NCI-H2227 (cell line): ENCODE results near the gene ZNF12.

Experiments used
- DNase-seq: peaks from one replicate; lab custom pipeline; 2025; ENCODE audit not compliant: unreplicated experiment; lab: John Stamatoyannopoulos, UW

The ZNF12 gene

DNA sequence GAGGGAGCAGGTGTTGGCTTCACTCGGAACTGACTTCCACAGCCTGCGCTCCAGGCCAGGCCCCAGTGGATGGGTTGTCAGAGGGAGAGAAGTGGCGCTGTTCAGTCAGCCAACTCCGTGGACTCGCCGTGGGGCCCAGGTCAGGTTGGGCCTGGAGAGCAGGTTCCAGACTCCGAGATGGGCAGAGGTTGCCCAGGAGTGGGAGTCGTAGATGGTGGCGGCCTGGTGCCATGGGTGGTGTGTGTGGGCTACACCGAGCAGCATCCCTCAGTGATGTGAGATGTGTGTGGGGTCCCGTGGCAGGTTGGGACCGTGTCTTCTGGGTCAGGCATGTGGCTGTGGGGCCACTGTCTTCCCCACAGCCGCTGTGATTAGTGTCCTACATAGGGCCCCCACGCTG, 59.2 kb downstream of the ZNF12 start:
- no peak for DNase-seq

DNA sequence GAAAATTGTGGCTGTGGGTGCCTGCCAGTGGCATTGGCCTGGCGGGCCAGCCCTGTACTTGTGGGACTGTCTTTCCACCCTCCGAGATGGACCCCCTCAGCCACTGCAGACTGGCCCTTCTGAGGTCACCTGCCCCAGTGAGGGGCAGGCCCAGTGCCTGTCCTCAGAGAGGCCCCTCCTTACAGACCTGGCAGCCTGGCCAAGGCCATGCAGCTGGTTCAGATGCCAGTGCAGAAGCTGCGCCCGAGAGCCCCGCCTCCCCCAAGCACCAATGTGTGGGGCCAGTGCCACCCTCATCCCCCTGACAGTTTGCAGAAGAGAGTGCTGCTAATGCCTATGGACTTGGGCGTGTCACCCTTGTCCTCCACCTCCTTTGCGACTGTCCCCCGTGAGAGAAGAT, 59.7 kb downstream of the ZNF12 start:
- DNase-seq: no peak

DNA sequence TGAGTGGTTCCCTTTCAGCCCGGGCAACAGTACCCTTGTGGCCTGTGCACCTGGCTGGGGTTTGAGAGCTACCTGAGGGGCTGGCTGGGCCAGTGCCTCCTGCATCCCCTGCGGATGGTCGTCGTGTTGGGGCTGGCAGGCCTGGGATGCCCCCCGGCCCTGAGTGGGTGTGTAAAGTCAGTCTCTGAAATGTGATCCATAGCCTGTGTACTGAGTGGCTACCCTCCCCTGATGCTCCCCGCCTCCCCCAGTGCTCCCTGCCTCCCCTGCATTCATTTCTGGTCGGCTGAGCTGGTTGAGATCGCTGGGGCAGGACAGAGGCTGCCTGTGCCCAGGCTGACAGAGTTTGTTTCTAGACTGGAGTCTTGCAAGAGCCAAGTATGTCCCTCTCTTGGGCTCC, 60.3 kb downstream of the ZNF12 start:
- no peak for DNase-seq

DNA sequence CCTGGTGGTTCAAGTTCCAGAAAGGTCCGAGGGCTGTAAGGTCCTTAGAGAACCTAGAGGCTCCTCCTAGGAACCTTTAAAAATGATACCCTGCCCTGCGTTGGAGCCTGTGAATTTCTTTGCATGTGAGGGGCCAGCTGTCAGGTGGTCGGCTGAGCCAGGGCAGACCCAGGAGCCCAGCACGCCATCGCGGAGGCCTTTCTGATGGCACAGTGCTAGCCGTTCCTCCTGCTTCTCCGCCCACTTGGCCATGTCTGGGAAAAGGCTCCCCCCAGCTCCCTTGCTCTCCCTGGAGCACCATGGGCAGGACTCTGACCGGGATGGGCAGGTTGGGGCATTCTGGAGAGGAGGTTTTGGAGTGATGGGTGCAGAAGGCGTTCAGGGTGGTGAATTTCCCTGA, 62.0 kb downstream of the ZNF12 start:
- DNase-seq: no peak

DNA sequence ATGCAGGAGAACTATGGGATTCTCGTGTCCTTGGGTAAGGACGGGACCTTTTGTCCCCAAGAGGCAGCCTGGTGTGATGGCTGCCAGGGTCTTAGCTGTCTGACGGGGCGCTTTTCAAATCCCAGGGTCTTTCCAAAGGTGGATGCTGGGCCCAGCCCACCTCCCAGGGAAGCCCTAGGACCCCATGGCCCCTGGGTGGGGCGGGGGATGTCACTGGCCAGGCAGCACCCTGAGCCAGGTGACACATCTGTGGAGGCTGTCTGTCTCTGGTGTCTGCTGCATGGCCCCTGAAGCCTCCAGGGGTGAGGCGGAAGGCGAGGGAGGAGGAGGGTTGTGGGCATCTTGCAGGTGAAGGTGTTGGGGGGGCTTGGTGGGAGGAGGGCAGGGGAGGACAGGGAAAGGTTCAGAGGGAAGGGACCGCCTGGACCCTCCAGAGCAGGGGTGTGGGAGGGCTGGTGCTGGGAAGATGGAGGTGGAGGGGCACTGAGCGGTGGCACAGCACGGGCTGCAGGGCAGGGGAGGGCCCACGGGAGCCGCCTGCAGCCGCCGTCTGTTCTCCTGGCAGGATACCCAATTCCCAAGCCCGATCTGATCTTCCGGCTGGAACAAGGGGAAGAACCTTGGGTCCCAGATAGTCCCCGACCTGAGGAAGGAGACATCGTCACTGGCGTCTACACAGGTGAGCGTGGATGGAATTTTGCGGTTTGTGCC, 62.7 kb downstream of the ZNF12 start:
- no peak for DNase-seq

DNA sequence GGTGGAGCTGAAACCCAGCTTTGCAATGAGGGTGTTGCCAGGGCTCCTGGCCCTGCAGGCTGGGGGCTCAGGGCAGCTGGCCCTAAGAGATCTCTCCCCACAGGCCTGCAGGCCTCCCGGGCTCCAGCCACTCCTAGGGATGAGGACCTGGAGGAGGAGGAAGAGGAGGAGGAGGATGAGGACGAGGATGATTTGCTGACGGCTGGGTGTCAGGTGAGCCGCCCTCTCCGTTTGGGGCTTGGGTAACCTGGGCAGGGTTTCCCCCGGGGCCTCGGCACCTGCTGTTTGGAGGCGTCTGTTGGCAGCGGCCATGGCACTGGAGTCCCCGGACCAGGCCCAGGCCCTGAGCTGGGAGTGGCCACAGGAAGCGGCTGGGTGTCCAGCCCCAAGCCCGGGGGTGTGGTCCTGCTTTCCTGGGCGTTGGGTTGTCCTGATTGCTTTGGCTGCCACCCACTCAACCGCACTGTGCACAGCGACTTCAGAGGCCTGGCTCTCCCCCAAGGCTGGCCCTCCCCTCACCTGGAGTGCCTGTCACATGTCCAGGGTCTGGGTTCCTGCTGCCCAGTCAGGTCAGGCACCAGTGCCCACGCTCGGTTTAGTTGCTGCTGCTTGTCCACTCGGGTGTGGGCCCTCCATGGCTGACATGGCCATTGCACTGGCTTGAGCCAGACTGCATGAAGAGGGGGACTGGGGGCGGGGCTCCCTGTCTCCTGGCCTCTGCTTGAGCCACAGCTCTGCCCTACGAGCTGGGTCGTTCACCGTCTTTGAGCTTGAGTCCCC, 63.7 kb downstream of the ZNF12 start:
- no peak for DNase-seq

DNA sequence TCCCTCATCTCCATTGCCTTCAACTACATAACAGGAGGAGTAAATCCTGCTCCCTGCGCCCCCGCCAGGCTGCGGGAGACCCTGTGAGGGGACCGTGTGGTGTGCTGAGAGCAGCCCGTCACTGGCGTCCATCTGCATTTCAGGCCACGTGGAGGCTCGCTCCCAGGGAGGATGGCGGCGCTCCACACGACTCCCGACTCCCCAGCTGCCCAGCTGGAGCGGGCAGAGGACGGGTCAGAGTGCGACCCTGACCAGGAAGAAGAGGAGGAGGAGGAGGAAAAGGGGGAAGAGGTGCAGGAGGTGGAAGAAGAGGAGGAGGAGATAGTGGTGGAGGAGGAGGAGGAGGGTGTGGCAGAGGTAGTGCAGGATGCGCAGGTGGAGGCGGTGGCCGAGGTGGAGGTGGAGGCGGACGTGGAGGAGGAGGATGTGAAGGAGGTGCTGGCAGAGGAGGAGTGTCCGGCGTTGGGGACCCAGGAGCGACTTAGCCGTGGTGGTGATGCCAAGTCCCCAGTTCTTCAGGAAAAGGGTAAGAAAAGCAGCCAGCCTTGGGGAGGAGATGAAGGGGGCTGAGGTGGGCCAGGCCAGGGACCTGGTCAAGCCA, 64.4 kb downstream of the ZNF12 start:
- no peak for DNase-seq

DNA sequence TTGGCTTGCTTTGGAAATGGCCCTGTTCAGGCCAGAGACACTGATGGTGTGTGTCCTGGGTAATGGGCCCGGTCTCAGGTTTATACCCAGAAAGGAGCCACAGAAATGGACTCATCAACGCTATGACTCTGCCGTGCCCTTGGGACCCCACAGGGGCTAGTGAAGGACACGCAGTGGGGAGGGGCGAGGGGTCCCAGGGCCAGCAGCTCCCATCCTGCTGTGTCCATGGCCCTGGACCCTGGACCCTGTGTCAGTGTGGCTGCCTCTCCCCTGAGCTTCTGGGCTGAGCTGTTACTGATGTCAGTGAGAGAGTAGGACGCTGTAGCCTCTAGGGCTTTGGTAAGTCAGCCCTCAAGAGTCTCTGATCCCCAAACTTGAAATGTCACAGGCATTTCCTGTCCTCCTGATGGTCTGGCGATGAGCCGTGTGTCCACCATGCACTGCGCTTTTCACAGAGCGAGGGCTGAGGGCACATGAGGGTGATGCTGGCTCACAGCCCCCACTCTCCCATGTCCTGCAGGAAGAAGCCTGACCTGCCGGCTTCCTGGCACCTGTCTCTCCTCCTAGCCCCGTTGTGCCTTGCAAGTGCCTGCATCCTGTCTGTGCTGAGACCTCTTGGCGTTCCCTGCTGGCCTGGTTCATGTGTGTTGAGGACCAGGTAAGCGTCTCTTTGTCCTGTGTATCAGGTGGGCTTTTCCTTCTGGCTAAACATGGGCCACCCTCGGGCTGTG, 65.3 kb downstream of the ZNF12 start:
- DNase-seq: no peak

DNA sequence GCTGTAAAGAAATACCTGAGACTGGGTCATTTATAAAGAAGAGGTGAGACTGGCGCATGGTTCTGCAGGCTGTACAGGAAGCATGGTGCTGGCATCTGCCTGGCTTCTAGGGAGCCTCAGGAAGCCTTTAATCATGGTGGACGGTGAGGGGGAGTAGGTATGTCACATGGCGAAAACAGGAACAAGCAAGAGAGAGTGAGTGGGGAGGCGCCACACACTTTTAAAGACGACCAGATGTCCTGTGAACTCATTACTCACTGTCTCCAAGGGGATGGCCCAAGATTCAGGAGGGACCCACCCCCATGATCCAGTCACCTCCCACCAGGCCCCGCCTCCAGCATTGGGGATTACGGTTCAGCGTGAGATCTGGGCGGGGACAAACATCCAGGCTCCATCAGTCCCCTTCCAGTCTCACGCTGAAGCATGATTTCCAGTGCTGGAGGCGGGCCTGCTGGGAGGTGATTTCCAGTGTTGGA, 66.5 kb downstream of the ZNF12 start:
- DNase-seq: peak; percentile 8

DNA sequence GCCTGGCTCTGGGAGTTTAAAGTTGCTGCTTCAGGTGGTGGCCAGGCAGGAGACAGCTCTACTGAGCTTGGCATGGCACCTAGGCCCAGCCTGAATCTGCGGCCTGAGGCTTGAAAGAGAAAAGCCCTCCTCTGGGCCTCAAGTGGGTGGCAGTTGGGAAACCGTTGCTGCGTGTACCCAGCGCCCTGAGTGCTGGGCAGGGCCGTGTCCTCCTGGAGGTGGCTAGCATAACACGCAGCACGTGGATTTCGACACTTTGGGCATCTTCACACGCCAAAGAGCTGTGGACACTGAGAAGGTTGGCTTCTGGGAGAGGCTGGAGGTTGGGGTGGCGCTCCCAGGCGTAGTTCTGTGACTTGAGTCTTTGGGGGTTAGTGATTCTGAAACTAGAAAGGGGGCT, 67.1 kb downstream of the ZNF12 start:
- DNase-seq: no peak

DNA sequence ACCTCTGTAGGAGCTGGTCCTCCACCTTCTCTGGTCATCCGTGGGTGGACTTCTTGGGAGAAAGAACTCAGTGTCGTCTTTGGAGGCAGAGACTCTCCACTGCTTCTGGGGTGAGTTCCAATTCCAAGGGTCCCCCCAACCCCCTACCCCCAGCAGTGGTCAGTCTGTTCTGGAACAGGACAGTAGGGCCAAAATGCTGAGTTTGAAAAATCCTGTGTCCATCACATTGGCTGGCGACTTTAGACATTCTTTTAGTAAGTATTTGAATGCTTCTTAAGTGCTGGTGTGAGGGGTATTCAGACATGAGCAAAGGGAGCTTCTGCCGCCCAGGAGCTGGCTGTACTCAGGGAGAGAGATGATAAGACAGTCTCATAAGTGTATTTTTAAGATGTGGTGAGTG, 67.7 kb downstream of the ZNF12 start:
- no peak for DNase-seq
